ENCODE results near the gene LAMA2.

DNA sequence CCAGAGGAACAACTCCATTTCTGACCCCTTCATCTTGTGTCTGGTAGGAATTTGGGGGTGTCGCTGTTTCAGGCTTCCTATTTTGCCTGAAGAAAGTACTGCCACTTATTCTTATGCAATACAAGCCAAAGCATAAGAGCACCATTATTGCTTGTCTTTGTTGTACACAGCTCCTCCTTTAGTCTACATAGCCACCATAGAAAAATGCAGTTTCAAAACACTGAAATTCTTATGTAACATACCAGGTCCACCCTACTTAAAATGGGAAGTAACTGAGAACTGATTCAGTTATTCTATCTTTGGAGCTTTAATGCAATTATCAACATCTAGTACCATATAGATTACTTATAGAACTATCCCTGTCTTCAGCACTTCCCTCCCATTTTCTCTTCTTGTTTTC is 571.5 kb downstream of the LAMA2 start:
- no peak for TF ChIP-seq EP300 (IDR thresholded peaks at IDR 0.05)
- TF ChIP-seq, protein P1, sequence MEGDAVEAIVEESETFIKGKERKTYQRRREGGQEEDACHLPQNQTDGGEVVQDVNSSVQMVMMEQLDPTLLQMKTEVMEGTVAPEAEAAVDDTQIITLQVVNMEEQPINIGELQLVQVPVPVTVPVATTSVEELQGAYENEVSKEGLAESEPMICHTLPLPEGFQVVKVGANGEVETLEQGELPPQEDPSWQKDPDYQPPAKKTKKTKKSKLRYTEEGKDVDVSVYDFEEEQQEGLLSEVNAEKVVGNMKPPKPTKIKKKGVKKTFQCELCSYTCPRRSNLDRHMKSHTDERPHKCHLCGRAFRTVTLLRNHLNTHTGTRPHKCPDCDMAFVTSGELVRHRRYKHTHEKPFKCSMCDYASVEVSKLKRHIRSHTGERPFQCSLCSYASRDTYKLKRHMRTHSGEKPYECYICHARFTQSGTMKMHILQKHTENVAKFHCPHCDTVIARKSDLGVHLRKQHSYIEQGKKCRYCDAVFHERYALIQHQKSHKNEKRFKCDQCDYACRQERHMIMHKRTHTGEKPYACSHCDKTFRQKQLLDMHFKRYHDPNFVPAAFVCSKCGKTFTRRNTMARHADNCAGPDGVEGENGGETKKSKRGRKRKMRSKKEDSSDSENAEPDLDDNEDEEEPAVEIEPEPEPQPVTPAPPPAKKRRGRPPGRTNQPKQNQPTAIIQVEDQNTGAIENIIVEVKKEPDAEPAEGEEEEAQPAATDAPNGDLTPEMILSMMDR (IDR thresholded peaks at IDR 0.05) = no peak
